ENCODE measurements around the gene SPN.

DNA sequence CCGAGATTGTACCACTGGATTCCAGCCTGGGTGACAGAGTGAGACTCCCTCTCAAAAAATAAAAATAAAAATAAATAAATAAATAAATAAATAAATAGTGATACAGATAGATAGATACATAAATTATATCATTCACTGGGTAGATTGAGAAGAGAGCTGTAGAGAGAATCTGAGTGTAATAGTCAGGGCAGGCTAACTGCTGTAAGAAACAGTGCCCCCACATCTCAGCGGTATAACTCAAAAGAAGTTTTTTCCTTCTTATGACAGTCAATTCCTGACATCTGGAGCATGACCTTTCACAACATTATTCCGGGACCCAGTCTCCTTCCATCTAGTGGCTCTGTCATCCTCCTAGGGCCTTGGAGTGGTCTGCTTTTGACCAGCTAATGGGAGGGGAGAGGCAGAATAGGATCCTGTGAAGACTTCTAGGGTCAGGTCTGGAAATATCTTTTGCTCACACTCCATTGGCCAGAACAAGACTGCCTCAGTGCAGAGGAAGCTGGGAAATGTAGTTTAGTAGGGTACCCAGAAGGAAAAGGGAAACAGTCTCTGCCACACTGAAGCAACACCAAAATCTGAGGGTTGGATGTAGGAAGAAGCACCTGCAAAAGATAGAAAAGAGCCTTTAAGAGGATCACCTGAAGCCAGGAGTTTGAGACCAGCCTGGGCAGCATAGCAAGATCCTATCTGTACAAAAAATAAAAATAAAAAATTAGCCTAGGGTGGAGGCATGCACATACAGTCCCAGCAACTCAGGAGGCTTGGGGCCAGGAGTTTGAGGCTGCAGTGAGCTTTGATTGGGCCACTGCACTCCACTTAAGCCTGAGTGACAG is 13.0 kb downstream of the SPN start:
- TF ChIP-seq, protein P1, sequence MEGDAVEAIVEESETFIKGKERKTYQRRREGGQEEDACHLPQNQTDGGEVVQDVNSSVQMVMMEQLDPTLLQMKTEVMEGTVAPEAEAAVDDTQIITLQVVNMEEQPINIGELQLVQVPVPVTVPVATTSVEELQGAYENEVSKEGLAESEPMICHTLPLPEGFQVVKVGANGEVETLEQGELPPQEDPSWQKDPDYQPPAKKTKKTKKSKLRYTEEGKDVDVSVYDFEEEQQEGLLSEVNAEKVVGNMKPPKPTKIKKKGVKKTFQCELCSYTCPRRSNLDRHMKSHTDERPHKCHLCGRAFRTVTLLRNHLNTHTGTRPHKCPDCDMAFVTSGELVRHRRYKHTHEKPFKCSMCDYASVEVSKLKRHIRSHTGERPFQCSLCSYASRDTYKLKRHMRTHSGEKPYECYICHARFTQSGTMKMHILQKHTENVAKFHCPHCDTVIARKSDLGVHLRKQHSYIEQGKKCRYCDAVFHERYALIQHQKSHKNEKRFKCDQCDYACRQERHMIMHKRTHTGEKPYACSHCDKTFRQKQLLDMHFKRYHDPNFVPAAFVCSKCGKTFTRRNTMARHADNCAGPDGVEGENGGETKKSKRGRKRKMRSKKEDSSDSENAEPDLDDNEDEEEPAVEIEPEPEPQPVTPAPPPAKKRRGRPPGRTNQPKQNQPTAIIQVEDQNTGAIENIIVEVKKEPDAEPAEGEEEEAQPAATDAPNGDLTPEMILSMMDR (conservative IDR thresholded peaks at IDR 0.05), result no peak
- no peak for TF ChIP-seq EZH2 (IDR thresholded peaks at IDR 0.05; ENCODE audit: low read depth)
